Fibroblast of skin of right biceps (primary cell): Measurements from ENCODE around the gene ANXA3.
A peak's percentile ranks its signal among the peaks of the same experiment; 100 is the strongest.

Experiments used
- DNase-seq: peaks from one replicate; pipeline ENCODE4 v3.0.0-alpha.2; 2013

ANXA3 gene

GRCh38 chr4:78613522-78614321, 62.2 kb downstream of the ANXA3 start:
- no peak for DNase-seq

- peak; percentile 85 for DNase-seq
These were observed 64.5 kb downstream of the ANXA3 start for GRCh38 chr4:78616046-78616498.

GRCh38 chr4:78618436-78618835, 66.9 kb downstream of the ANXA3 start:
- DNase-seq, result no peak

- DNase-seq, result no peak
These were observed 69.8 kb downstream of the ANXA3 start for GRCh38 chr4:78621395-78621794.

- peak; percentile 63 for DNase-seq
These were observed 70.8 kb downstream of the ANXA3 start for GRCh38 chr4:78622253-78622979.

- DNase-seq, result no peak
These were observed 72.5 kb downstream of the ANXA3 start for GRCh38 chr4:78624048-78624447.

- no peak for DNase-seq
These were observed 73.5 kb downstream of the ANXA3 start for GRCh38 chr4:78625073-78625472.

- DNase-seq, result no peak
These were observed 75.7 kb downstream of the ANXA3 start for GRCh38 chr4:78627046-78627965.

- DNase-seq, result no peak
These were observed 76.6 kb downstream of the ANXA3 start for GRCh38 chr4:78627966-78628678.

- DNase-seq, result no peak
These were observed 78.5 kb downstream of the ANXA3 start for GRCh38 chr4:78629991-78630541.

- no peak for DNase-seq
These were observed 79.0 kb downstream of the ANXA3 start for GRCh38 chr4:78630615-78631014.

GRCh38 chr4:78634011-78634664, 82.6 kb downstream of the ANXA3 start:
- DNase-seq, result no peak

GRCh38 chr4:78638337-78639172, 87.0 kb downstream of the ANXA3 start:
- no peak for DNase-seq

- DNase-seq, result no peak
These were observed 89.1 kb downstream of the ANXA3 start for GRCh38 chr4:78640714-78641113.

- DNase-seq, result no peak
These were observed 91.4 kb downstream of the ANXA3 start for GRCh38 chr4:78642934-78643333.

- no peak for DNase-seq
These were observed 92.6 kb downstream of the ANXA3 start for GRCh38 chr4:78644063-78644691.

- DNase-seq, result peak; percentile 79
These were observed 93.3 kb downstream of the ANXA3 start for GRCh38 chr4:78644744-78645330.

GRCh38 chr4:78645853-78646757, 94.5 kb downstream of the ANXA3 start:
- peak; percentile 96 for DNase-seq

- DNase-seq, result no peak
These were observed 95.7 kb downstream of the ANXA3 start for GRCh38 chr4:78647272-78647671.
